ENCODE results near the gene SMIM31.

GRCh38 chr4:164807611-164808010 lies 53.7 kb downstream of the SMIM31 start:
- TF ChIP-seq, protein P1, sequence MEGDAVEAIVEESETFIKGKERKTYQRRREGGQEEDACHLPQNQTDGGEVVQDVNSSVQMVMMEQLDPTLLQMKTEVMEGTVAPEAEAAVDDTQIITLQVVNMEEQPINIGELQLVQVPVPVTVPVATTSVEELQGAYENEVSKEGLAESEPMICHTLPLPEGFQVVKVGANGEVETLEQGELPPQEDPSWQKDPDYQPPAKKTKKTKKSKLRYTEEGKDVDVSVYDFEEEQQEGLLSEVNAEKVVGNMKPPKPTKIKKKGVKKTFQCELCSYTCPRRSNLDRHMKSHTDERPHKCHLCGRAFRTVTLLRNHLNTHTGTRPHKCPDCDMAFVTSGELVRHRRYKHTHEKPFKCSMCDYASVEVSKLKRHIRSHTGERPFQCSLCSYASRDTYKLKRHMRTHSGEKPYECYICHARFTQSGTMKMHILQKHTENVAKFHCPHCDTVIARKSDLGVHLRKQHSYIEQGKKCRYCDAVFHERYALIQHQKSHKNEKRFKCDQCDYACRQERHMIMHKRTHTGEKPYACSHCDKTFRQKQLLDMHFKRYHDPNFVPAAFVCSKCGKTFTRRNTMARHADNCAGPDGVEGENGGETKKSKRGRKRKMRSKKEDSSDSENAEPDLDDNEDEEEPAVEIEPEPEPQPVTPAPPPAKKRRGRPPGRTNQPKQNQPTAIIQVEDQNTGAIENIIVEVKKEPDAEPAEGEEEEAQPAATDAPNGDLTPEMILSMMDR (IDR thresholded peaks at IDR 0.05; ENCODE audit: low read depth, low read length, poor library complexity, severe bottlenecking) = no peak
- no peak for TF ChIP-seq EZH2phosphoT487 (IDR thresholded peaks at IDR 0.05; ENCODE audit: borderline replicate concordance, low read length)
